DMS 273 (cell line): ENCODE data around the gene SGPL1.

Experiments
- DNase-seq: peaks from one replicate; lab custom pipeline; 2025; ENCODE audit not compliant: unreplicated experiment; lab: John Stamatoyannopoulos, UW

SGPL1 gene

DNA sequence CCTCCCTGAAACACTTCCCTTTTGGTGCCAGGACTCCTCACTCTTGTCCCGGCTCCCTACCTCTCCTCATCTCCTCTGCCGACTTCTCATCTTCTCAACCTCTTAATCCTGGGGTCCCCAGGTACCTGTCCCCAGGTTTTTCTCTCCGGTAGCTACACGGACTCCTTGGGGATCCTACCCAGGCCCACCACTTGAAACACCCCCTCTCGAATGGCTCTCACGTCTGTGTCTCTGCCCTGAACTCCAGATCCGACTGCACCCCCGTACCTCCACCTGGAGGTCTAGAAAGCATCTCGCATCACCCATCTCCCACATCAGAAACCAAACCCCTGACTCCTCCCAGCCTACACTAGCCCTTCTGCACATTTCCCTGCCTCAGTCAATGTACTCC is 35.4 kb upstream of the SGPL1 start:
- DNase-seq: no peak

DNA sequence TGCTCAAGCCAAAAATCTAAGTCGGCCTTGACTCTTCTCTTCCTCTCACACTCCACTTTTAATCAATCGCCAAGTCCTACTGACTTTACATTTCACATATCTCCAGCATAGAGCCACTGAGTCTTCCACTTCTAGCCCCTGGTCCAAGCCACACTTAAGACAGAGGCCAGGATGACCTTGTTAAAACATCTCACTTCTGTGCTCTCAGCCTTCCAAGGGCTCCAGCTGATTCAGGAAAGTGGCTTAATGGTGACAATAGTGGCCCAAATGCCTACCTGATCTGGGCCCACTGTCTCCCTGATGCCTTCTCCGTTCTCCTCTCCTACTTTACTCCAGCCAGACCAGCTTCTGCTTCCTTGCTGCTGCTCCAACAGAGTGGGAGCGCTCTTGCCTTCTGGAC is 35.0 kb upstream of the SGPL1 start:
- no peak for DNase-seq

DNA sequence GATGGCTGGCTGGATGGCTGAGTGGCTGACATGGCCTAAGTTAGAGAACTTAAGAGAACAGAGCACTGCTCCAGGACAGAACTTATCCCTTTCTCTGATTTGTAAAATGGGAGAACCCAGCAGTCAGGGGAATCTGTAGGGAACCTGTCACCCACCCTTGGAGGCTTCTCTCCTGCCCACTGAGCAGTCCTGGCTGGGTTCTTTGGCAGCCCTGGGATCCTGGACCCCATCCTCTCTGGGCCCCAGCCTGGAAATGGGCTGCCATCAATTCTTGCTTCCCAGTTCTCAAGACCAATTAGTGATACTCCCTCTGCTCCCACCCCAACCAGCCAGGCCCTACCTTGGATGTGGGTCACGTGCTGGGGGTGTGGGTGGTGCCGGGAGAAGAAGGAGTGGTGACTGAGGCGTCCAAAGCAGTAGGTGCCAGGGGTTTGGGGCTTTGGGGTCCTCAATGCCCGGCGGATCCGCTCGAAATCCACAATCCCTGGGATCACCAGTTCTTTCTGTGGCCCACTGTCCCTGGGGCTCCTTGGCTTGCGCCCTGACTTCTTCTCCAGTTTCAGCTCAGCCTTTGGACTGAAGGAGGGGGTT is 34.2 kb upstream of the SGPL1 start:
- no peak for DNase-seq

DNA sequence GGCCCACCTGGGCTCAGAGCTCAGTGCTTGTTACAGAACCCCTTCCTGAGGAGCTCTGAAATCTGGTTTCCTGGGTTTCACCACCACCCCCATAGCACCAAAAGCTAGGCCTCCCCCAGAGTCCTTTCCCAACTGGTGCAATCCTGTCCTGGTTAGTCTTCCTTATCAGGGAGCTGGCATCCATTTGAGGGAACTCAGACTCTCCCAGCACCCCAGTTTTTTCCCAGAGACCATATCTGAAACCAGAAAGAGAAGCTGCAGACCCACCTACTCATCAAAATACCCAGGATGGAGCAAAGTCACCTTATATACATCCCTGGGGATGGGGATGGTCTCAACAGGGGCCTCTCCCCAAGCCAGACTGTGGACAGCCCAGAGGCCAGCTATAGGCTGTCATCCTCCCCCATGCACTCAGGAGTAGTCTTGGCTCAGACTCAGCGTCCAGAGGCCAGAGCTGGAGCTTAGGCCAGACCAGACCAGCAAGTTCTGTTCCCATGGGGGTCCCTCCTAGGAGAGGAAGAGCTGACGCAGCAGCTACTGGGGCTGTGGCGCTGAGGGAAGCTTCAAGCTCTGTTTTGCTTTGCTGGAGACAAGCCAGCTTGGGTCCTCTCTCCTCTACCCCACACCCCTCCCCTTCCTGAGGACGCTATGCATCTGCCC is 33.5 kb upstream of the SGPL1 start:
- DNase-seq: no peak

DNA sequence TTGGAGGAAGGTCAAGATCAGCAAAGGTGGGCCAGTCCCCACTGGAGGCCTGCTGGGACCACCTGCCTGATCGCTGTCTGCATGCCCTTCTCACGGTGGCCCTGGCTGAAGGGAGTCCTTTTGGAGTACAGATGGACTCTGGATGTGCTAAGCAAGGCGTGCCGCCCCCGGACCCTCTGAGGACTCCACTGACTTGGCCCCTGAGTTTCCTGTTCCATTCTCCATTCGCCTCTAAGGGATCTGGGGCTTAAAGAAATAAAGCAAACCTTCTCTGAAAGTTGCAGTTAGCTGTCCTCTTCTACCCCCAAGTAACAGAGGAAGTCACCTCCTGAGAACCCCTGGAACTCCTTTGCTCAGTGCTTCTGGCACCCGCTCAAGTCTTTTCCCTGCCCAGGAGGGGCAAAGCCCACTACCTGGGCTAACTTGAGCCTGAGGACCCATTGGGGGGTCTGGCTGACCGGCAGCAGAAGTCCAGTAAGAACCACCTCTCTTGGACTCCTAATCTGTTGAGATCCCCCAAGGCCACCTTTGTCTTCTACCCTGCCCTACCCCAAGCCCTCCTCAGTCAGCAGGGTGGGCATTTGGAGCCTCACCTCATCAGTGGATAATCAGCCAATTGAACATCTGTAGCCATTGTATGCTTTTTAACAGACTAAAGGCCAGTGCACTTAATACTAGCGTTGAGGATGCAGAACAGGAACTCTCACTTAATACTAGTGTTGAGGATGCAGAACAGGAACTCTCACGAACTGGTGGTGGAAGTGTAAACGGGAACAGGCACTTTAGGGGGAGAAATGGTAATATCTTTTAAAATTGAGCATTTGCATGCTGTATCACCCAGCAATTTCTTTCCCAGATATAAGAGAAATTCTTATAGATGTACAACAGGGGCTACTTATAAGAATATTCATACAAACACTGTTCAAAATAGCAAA is 32.7 kb upstream of the SGPL1 start:
- no peak for DNase-seq

DNA sequence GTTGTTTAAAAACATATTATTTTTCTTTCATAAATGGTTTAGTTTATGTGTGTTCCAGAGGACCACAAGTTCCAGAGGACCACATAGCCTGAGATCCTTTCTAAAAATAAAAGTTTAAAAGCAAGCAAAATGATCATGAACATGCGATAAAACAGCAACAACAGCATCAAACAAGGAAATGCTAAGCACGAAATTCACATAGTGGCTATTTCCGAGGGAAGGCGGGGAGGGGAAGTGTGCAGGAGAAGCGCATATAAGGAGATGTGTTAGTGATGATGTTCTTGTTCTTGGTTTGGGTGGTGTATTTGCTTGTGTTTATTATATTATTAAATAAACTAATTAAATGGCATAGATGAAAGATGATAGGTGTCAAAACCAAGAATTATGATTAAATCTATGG is 31.7 kb upstream of the SGPL1 start:
- no peak for DNase-seq

DNA sequence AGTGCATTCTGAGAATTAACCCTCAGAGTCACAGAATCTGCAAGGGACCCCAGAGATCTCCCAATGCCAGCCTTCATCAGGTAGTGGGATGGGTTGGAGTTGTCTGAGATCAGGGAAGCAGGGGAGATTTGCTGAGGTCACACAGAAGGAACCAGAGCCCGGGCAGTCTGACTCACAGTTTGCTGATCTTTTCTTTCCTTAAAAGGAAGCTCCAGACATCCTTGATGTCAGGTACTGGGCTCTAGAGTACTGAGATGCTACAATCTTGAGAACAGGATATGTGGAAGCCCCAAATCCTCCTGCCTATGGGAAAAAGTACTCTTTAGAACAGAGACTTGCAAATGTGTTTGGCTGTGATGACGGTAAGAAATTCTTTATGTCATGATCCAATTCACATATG is 31.3 kb upstream of the SGPL1 start:
- no peak for DNase-seq

DNA sequence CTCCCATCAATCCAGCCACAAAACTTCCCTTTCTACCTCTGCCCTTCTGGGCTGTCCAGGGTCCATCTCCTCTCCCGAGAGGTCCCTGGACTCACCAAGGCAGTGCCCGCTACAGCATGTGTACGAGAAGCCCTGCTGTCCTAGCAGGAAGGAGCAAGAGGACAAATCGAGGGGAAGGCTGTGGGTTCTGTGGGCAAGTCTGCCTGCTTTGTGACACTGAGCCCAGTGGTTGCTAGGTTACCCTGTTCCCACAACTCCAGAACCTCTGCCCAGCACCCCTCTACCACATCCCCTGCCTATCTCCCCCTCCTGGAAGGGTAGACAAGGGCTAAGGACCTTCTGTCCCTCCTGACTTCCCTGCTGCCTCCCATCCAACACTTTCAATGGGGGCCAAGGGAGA is 30.6 kb upstream of the SGPL1 start, which contains the start of gene TBATA:
TBATA (minus strand) TSS at position 188 of the 400 bp plus-strand sequence. CDS start 1,998 bp downstream, outside the sequence.
- no peak for DNase-seq

DNA sequence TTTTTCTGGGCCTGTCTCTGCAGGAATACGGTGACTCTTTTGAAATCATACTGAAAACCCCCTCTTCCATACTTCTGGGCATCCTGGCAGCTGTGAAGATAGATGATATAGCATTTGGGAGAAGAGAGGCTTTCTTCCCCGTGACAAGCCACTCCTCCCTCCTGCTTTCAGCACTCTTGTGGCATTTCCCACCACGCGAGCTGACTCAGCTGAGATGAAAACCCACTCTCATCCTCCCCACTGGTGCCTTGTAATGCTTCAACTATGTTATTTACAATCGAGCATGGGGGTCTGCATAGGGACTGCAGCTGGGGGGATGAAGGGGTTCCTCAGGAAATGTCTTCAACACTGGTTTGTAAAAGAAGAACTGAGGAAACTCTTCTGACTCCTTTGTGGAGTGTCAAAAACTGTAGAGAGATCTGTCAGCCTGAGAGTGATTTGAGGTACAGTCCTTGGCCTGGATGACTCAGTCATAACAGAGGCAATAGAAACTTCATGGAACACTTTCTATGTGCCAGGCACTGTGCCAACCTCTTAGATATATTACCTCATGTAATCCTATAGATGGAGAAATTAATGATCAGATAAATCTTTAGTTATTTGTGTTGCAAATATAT is 28.8 kb upstream of the SGPL1 start:
- DNase-seq: no peak

DNA sequence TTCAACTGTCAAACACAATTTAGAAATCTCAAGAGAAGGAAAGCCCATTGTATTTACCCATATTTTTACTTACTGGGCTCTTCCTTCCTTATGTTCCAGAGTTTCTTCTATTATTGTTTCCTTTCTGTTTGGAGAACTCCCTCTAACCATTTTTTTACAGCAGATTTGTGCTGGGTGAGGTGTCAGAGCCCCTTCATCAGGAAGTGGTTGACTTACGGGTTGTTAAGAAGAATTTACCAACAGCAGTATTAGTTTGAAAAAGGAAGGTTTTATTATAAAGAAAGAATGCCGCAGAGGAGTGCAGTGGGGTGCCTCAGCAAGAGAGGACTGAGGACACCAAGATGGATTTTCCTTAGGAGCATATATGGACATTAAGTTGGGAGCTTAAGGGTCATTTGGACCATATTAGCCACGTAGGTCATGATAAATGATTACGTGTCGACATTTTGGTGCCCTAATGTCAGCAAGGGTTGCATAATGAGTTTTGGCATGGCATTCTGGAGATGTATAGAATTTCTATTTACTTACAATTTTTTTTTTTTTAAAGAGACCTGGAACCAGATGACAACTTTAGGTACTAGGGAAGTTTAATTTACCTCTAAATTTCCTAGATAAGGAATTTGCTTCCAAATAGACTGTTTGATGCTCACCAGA is 24.2 kb upstream of the SGPL1 start:
- no peak for DNase-seq

DNA sequence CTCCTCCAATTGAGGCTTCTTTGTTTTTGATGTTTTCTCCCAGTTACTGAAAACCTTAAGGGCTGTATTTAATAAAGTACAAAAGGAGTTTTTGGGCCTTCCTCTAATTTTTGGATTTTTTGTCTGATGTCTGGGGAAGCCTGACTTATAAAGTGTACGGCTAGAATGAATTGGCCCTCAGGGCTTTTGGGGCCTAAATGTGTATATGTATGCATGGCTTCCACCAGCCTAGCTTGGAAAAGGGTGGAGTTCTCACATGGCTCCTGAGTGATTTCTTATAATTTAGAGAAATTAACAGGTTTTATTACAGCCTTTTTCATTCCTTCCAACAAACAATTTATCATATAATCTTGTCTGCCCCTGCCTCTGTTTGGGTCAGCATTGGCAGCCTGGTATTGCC is 20.1 kb upstream of the SGPL1 start:
- DNase-seq: no peak

DNA sequence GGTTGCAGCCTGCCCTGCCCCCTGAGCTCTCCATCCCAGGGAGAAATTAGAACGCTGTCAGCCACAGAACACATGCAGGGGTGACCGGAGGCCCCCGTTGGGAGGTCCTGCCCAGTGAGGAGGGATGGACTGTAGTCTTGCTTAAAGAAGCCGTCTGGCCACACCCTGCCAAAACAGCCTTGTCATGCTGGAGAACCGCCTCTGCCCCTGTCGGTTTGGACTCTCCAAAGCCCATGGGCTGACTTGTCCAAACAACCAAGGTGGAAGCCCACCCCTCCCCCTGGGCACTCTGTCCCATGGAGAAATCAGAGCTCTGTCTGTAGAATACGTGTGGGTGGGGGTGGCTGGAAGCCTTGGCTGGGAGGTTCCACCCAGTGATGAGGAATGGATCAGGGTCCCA is 17.9 kb upstream of the SGPL1 start:
- DNase-seq: no peak

DNA sequence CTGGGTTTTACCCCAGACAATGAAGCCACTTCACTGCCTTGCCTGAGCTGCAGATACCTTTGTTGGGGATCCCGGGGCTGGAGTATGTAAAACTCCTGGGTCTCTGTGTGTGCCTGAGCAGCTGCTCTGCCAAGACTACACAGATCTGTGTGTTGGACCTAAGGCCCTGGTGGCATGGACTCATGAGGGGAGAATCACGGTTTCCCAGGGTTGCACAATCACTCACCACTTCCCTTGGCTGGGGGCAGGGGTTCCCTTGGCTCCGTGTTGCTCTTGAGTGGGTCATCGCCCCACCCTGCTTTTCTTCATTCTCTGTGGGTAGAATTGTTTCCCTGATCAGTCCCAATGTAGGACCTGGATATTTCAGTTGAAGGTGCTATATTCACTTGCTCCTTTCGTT is 16.6 kb upstream of the SGPL1 start:
- DNase-seq: no peak

DNA sequence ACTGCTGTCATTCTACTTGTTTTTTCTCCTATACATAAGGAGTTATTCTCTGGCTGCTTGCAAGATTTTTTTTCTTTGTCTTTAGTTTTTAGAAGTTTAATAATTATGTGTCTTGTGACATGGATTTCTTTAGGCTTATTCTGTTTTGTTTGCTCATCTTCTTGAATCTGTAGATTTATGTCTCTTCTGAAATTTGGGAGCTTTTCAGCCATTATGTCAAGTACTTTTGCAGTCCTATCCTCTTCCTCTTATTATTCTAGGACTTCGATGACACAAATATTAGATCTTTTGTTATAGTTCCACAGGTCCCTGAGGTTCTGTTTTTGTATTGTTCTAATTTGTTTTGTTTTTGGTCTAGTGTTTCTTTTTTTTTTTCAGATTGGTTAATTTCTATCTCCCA is 13.9 kb upstream of the SGPL1 start:
- DNase-seq: no peak

DNA sequence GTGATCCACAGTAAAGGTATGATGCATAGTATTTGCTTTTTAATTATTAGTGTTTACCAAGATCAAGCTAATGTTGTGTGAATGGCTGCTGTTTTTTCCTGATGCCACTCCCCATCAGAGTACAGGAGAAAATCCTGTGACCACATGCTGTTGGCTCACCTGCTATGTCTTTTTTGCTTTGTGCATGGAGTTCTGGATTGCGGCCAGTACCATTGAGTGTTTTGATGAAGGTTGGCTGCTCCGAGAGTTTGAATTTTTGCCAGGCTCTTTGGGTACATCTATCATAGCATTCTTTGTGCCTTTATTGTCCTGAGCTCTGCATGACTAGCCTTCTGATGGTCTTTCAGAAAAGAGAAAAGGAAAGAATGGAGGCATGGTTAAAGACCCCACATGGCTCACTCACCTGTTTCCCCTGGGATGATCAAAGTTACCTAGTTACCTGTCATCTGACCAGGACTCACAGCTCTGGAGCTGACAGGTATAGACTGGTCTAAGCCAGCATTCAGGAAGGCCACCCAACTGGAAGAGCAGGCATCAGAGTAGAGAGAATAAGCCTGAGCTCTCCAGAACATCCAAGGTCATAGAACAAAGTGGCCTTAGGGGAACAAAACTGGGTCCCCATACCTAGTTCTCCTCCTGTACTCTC is 11.8 kb upstream of the SGPL1 start:
- DNase-seq: no peak

DNA sequence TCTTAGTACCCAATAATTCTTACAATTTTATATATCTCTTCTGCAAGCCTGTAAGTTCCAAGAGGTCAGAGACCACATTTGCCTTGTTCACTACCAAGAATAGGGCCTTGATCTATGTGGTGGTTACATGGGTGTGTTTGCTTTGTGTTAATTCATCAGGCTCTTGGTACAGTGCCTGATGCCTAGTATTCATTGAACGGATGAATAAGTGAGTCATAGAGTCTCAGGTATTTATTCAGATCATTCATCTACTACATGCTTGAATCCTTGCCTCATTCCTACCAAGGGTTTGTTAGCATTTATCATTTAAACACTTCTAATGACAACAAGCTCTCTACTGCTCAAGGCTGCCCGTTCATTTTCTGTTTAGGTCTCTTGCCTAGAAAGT is 11.3 kb upstream of the SGPL1 start:
- no peak for DNase-seq

DNA sequence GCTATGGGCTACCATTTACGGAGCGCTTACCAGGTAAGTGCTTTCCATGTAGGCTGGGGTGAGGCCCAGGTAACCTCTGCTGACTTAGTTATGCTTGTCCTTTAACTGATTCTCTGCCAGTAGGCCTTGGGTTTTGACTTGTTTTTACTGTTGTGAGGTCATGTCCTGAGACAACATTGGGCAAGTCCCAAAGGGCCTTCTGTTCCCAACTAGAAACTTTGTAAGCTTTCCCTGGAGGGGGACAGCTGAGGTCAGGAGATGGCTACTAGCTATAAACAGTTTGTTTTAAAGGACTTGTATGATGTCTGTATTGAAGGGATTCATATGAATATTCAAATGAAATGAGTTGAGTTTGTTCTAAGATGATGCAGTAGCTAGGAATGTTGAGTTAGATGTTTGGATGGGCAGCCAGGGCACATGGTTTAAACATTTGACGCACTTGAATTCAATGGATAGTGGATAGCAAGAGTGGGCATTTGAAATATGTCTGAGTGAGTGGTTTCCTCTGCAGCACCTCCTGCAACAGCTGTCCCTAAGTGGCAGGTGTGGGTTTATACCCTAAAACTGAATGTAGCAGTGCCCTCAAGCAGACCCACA is 10.0 kb upstream of the SGPL1 start:
- DNase-seq: no peak

DNA sequence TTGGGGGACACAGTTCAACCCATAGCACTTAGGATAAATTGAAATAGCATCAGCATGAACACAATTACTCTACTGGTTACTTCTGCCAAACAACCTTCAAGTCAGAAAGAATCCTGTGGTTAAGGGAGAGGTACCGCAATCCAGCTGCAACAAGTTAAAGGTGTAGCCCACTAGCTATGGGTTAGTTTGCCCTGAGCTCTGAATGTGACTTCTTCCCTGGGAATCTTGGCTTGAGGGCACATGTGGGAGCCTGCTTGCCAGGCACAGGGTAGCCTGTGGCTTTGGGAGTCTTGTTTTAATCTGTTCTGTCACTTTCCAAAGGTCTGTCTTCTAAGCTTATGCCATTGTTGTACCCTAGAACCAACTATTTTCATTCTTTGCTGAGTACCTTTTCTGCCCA is 8.9 kb upstream of the SGPL1 start:
- no peak for DNase-seq

DNA sequence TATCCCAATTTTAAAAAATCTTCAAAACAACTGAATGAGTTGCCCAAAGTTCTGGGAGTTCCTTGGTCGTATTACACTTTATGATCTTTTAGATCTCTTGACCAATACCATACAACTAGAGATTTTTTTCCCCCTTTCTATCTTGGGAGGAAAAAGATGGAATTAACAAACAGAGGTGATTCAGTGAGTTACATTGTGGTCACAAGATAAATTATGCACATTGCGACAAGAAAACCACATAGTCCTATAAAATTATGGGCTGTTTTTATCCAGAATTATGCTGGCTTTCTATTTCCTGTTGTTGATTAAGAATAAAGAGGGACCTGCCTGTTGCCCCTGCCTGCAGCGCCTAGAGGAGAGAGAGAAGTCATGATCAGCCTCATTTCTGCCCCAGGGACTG is 8.2 kb upstream of the SGPL1 start:
- DNase-seq: no peak

DNA sequence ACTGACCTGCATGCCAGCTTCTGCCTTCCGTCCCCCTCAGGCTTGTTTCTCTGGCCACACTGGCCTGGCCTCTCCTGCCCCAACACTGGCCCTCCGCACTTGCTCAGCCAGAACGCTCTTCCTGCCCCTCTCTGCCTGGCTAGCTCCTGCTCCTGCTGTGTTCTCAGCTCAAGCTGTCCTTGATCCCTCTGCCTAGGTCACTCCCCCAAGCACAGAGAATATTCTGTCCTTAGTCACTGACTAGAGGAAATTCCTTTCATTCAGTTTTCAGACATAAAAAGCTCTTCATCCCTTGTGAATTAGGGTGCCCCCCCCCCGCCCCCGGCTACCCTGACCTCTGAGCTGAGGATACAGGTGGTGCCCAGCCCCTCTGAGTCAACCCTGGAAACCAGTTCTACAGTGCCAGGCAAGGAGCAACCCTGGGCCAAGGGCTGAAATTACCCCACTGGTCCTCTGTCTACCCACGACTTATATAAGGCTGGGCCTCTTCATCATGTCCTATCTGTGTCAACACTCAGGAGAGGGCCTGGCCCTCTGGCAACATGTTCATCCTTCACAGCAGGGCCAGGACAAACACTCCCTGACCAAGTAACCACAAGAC is 6.6 kb upstream of the SGPL1 start:
- DNase-seq: no peak
